K562 (cell line): Measurements from ENCODE around the gene TMEM181. TPM values are rescaled to one million over a fixed set of nuclear protein-coding genes. Genes with fewer than 3 reads are reported as not detected.

Source experiments
- ETV1 ChIP-seq: fragments of 450-650 bp; conservative IDR thresholded peaks from 2 replicates; pipeline ENCODE4 v1.6.1; 2016; ENCODE audit warnings: missing genetic modification characterization, control low read depth, low read depth, missing compliant biosample characterization
- GABPA ChIP-seq: fragments of 200-800 bp; sonication (Bioruptor generic); conservative IDR thresholded peaks from 2 replicates; pipeline ENCODE4 v1.6.1; 2016; ENCODE audit warnings: low read depth, missing genetic modification characterization, missing compliant biosample characterization
- HDAC1 ChIP-seq, 2 experiments: fragments of 450-650 bp; IDR thresholded peaks; 2 replicates each; pipeline ENCODE4 v1.6.1; 2016 to 2017; ENCODE audit warnings: inconsistent platforms in 1 of 2, mild to moderate bottlenecking in 1 of 2, moderate library complexity in 1 of 2
- MAFK ChIP-seq: IDR thresholded peaks from 2 replicates; pipeline ENCODE4 v1.6.1; 2011; ENCODE audit warnings: low read length, improper control_type of control experiment
- MNT ChIP-seq, 2 experiments: fragments of 450-650 bp; conservative IDR thresholded peaks; 2 replicates each; pipeline ENCODE4 v1.6.1; 2017; ENCODE audit warnings: mild to moderate bottlenecking in 2 of 2, moderate library complexity in 2 of 2
- NR4A1 ChIP-seq, 2 experiments: fragments of 250-450 bp in 1 of 2; fragments of 450-650 bp in 1 of 2; sonication (Bioruptor Pico) in 1 of 2; IDR thresholded peaks; 2 replicates each; pipeline versions ENCODE4 v1.4.0 to v1.6.1; 2016 to 2020; ENCODE audit warnings: mild to moderate bottlenecking in 2 of 2, missing compliant biosample characterization in 1 of 2, missing genetic modification characterization in 1 of 2, moderate library complexity in 1 of 2
- POLR2AphosphoS5 ChIP-seq: IDR thresholded peaks from 2 replicates; pipeline ENCODE4 v1.6.1; 2011; ENCODE audit warnings: mild to moderate bottlenecking, low read depth, low read length, moderate library complexity; ENCODE audit not compliant: control insufficient read depth, insufficient read depth
- U2AF2 ChIP-seq: fragments of 200-400 bp; formaldehyde crosslinking; optimal IDR thresholded peaks from 2 replicates; pipeline ENCODE3; 2017; ENCODE audit warnings: low read depth, mild to moderate bottlenecking, low read length
- ZNF316 ChIP-seq: fragments of 450-650 bp; IDR thresholded peaks from 2 replicates; pipeline ENCODE4 v1.6.1; 2016
- ZNF75A ChIP-seq: fragments of 450-650 bp; formaldehyde crosslinking; IDR thresholded peaks from 2 replicates; pipeline ENCODE4 v1.4.0; 2020; ENCODE audit warnings: mild to moderate bottlenecking
- polyA plus RNA-seq, 8 experiments: library from polyadenylated mRNA; depleted of rRNA in 4 of 8; stranded (reverse) in 5 of 8; unstranded in 3 of 8; fragments of >200 nt; fragmentation: Nextera tagmentation in 2 of 8; fragmentation: Illumina TruSeq in 1 of 8; extraction: Ambion mirVana in 2 of 8; extraction: Trizol in 1 of 8; gene quantifications; 2 replicates each; pipeline versions ENCODE4 v1.2.1 to v1.2.3, GENCODE V29; 2011 to 2014; ENCODE audit warnings: inconsistent platforms in 1 of 8, missing spikeins in 1 of 8
- total RNA-seq, 7 experiments: library from RNA; depleted of rRNA in 6 of 7; stranded (reverse); fragments of >200 nt in 6 of 7; fragmentation: Illumina TruSeq in 2 of 7; extraction: Trizol in 2 of 7; gene quantifications; 2 replicates each; pipeline versions ENCODE4 v1.2.1 to v1.2.3, GENCODE V29; 2011 to 2021; ENCODE audit warnings: low replicate concordance in 1 of 7
- TF ChIP-seq, protein P1 (sequence below), 2 experiments: IDR thresholded peaks; 2 replicates each; pipeline ENCODE4 v1.6.1; 2012; ENCODE audit warnings: improper control_type of control experiment in 2 of 2, low read depth in 2 of 2, low read length in 2 of 2, borderline replicate concordance in 1 of 2
- TF ChIP-seq, protein P2 (sequence below): IDR thresholded peaks from 2 replicates; pipeline ENCODE4 v1.6.1; 2014; ENCODE audit warnings: antibody characterized with exemption
- TF ChIP-seq, protein P3 (sequence below), 3 experiments: fragments of 200-800 bp in 1 of 3; sonication (Bioruptor generic) in 1 of 3; sonication (generic) in 1 of 3; formaldehyde crosslinking in 1 of 3; IDR thresholded peaks; 2 replicates each; pipeline versions ENCODE4 v1.6.1 to v1.8.0; 2016 to 2022; ENCODE audit warnings: mild to moderate bottlenecking in 2 of 3, missing compliant biosample characterization in 2 of 3, missing genetic modification characterization in 2 of 3, missing genetic modification reagents in 1 of 3

The TMEM181 gene
- total and polyA plus RNA-seq, 9 of the 15 experiments (the other 6 are each of a cell fraction or from before 2014, with no cell fraction given): 5.6 to 27.2 (median 19.9) TPM

- TF ChIP-seq, protein P1, sequence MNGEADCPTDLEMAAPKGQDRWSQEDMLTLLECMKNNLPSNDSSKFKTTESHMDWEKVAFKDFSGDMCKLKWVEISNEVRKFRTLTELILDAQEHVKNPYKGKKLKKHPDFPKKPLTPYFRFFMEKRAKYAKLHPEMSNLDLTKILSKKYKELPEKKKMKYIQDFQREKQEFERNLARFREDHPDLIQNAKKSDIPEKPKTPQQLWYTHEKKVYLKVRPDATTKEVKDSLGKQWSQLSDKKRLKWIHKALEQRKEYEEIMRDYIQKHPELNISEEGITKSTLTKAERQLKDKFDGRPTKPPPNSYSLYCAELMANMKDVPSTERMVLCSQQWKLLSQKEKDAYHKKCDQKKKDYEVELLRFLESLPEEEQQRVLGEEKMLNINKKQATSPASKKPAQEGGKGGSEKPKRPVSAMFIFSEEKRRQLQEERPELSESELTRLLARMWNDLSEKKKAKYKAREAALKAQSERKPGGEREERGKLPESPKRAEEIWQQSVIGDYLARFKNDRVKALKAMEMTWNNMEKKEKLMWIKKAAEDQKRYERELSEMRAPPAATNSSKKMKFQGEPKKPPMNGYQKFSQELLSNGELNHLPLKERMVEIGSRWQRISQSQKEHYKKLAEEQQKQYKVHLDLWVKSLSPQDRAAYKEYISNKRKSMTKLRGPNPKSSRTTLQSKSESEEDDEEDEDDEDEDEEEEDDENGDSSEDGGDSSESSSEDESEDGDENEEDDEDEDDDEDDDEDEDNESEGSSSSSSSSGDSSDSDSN (IDR thresholded peaks at IDR 0.05; ENCODE audit: borderline replicate concordance in 1 of 2, low read depth in 2 of 2, low read length in 2 of 2): peak; percentile 56 to 83; a peak in 2 of 4 replicates
- TF ChIP-seq GABPA (tag) (peak; percentile 88), U2AF2 (no peak), POLR2AphosphoS5 (peak; percentile 57; the same call in 1 of the 2 replicates), ZNF75A (CRISPR knock-in tag) (no peak), NR4A1 (CRISPR knock-in tag; IDR thresholded peaks at IDR 0.05) (peak; percentile 89; the same call in 1 of the 2 replicates), NR4A1 (tag; IDR thresholded peaks at IDR 0.05) (0 out of 2 replicates have a peak, but pooled peaks have one; percentile 24), ETV1 (tag) (peak; percentile 24; the same call in 1 of the 2 replicates), MNT (conservative IDR thresholded peaks at IDR 0.05) (peak; percentile 72 to 93), ZNF316 (peak; percentile 91), MAFK (peak; percentile 16; the same call in 1 of the 2 replicates), HDAC1 (IDR thresholded peaks at IDR 0.05) (peak in 1 of 2 experiments; percentile 33; a peak in 1 of 4 replicates)
- TF ChIP-seq, protein P2, sequence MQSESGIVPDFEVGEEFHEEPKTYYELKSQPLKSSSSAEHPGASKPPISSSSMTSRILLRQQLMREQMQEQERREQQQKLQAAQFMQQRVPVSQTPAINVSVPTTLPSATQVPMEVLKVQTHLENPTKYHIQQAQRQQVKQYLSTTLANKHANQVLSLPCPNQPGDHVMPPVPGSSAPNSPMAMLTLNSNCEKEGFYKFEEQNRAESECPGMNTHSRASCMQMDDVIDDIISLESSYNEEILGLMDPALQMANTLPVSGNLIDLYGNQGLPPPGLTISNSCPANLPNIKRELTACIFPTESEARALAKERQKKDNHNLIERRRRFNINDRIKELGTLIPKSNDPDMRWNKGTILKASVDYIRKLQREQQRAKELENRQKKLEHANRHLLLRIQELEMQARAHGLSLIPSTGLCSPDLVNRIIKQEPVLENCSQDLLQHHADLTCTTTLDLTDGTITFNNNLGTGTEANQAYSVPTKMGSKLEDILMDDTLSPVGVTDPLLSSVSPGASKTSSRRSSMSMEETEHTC: peak; percentile 97
- TF ChIP-seq, protein P3, sequence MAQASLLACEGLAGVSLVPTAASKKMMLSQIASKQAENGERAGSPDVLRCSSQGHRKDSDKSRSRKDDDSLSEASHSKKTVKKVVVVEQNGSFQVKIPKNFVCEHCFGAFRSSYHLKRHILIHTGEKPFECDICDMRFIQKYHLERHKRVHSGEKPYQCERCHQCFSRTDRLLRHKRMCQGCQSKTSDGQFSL (CRISPR knock-in tag; IDR thresholded peaks at IDR 0.05): peak; percentile 87
- TF ChIP-seq, protein P3 (tag; IDR thresholded peaks at IDR 0.05): no peak
Measured at GRCh38 chr6:158559895-158560835, at the start of gene TMEM181 (continued).
